B cell (primary cell): Measurements from ENCODE around the gene PDLIM5.

Experiments
- CTCF ChIP-seq: fragments of 200-600 bp; IDR thresholded peaks from one replicate; pipeline ENCODE4 v1.8.0; 2022; ENCODE audit warnings: antibody characterized with exemption, mild to moderate bottlenecking
- EZH2 ChIP-seq: IDR thresholded peaks from 2 replicates; pipeline ENCODE4 v1.6.1; 2012; ENCODE audit warnings: borderline replicate concordance, low read depth, mild to moderate bottlenecking, moderate library complexity, low read length; ENCODE audit not compliant: insufficient read depth, poor library complexity, severe bottlenecking

DNA sequence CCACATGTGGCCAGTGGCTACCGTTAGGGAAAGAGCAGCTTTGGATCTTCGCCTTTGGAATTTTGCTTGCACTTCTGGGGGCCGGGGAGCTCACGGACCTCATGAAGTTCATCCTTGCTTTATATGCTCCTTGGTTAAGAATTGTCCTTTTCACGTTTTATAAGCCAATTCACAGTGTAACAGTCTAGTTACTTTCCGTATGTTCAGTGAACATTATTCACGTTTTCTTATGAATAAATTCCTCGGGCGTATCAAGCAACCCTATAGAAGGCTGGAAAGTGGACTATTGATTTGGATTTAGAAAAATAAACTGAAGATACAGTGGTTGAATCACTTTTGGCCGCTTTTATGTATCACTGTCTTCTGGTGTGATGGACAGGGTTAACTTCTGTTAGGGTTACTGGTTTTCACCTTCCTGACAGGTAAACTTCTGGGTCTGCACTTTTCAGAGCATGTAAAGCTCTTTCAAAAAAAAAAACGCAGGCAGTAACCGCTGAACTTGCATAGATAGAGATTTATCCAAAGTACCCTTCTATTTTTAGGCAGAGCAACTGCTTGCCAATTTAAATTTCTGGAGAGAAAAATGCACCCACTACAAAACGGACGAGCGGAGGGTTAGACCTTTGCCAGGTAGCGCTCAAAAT is 569 bp upstream of the PDLIM5 start:
- TF ChIP-seq CTCF, result no peak
- TF ChIP-seq EZH2, result no peak
